Activated CD4-positive, CD25-positive, alpha-beta regulatory T cell treated with anti-CD3 and anti-CD28 coated beads, Interleukin-2, amount 50 U/mL, for 72 hours (primary cell): Measurements from ENCODE around the gene GPX8.

Experiments used
- DNase-seq: peaks from one replicate; pipeline ENCODE4 v3.0.0; 2021

Gene GPX8

GRCh38 chr5:55172937-55173686 is 13.1 kb downstream of the GPX8 start, which contains the start of gene CDC20B:
TSS of gene CDC20B (minus strand) at chr5:55173177. CDS start at chr5:55173000, 177 bp downstream.
- DNase-seq = peak; percentile 73

- DNase-seq = no peak
Measured at GRCh38 chr5:55173687-55174230, 13.8 kb downstream of the GPX8 start.

- DNase-seq = no peak
Measured at GRCh38 chr5:55175781-55176175, 15.8 kb downstream of the GPX8 start.

GRCh38 chr5:55176176-55176818 is 16.3 kb downstream of the GPX8 start:
- DNase-seq = no peak

GRCh38 chr5:55177078-55177477 is 17.1 kb downstream of the GPX8 start:
- no peak for DNase-seq

- DNase-seq = no peak
Measured at GRCh38 chr5:55180016-55180415, 20.0 kb downstream of the GPX8 start.

GRCh38 chr5:55187370-55187769 is 27.4 kb downstream of the GPX8 start:
- DNase-seq = no peak

- no peak for DNase-seq
Measured at GRCh38 chr5:55188656-55189540, 28.9 kb downstream of the GPX8 start.

GRCh38 chr5:55191165-55191564 is 31.2 kb downstream of the GPX8 start:
- DNase-seq = no peak

- DNase-seq = no peak
Measured at GRCh38 chr5:55205001-55205400, 45.0 kb downstream of the GPX8 start.

GRCh38 chr5:55211184-55211874 is 51.4 kb downstream of the GPX8 start:
- no peak for DNase-seq
